ENCODE results near the gene ZNF841.
"Not testable (repeated sequence)": the region's sequence is repeated elsewhere in the genome, so short reads cannot be mapped to it uniquely, and the experiment has no call there.

ZNF841 gene

DNA sequence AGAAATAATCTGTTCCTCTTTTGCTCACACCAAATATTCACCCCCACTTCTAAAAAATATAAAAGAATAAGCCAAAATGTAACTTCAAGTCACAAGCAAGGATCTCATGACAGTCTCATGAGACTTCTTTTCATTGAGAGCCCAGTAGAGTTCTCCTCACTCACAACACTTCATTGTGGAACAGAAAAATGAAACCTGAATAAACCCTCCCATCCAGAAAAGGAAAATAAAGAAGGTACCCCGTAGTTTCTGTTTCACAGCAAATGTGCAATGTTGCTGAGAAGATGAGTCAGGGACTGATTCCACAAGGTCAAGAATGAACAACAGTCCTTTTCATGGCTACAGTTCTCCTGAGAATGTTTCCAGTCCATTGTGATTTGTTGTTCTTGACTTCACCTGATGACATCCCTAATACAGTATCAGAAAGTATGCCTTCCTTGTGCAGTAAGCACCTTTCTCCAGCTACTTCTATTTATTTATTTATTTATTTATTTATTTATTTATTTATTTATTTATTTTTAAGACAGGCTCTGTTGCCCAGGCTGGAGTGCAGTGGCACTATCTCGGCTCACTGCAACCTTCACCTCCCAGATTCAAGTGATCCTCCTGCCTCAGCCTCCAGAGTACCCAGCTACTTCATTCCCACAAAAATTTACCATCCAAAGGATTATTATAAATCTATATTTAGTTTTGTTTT, 6.4 kb upstream of the ZNF841 start:
- TF ChIP-seq, protein P1, sequence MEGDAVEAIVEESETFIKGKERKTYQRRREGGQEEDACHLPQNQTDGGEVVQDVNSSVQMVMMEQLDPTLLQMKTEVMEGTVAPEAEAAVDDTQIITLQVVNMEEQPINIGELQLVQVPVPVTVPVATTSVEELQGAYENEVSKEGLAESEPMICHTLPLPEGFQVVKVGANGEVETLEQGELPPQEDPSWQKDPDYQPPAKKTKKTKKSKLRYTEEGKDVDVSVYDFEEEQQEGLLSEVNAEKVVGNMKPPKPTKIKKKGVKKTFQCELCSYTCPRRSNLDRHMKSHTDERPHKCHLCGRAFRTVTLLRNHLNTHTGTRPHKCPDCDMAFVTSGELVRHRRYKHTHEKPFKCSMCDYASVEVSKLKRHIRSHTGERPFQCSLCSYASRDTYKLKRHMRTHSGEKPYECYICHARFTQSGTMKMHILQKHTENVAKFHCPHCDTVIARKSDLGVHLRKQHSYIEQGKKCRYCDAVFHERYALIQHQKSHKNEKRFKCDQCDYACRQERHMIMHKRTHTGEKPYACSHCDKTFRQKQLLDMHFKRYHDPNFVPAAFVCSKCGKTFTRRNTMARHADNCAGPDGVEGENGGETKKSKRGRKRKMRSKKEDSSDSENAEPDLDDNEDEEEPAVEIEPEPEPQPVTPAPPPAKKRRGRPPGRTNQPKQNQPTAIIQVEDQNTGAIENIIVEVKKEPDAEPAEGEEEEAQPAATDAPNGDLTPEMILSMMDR (IDR thresholded peaks at IDR 0.05; ENCODE audit: borderline replicate concordance, insufficient read depth, low read depth, low read length), result no peak
- H3K4me3 ChIP-seq (ENCODE audit: low read depth, low read length), result no peak overlapping the region

DNA sequence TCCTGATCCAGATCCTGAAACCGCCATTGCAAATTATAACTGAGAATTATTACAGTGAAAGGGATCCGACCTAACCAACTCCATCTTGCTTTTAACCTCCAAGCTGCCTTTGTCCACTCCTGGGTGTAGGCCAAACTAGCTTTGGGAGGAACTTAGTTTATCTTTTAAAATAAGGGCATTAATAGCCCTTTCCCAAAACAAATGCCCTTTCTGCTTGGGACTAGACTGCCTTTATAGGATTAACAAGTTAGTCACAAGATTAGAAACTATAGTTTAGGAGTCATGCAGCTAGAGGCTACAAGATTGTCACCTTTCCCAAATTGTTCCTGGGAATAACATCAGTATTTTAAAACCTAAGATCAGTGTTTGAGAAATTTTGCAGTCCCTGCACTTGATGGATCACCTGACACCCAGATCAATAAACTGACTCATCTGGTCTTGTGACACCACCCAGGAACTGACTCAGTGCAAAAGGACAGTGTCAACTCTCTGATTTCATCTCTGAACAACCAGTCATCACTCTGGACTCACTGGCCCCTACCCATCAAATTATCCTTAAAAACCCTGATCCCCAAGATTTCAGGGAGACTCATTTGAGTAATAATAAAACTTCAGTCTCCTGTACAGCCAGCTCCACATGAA, 4.1 kb upstream of the ZNF841 start:
- H3K4me3 ChIP-seq (ENCODE audit: low read depth, low read length), result no peak overlapping the region
- TF ChIP-seq, protein P1 (IDR thresholded peaks at IDR 0.05; ENCODE audit: borderline replicate concordance, insufficient read depth, low read depth, low read length), result no peak

DNA sequence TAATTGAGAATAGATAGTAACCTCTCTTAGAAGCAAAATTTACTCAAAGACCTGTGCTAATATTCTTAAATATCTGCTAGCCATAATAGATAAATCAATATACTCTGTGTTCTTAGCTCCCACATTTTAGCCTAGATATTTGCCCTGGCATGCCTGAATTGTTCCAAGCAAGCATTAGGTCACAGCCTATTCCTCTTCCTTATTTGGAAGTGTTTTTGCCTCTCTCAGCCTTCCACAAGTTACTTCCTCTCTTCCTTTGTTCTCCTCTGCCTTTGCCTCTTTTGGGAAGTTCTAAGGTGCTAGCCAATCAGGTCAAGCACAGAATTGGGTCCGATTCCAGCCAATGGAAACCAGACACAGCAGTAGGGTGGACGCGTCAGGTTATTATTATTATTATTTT, 851 bp upstream of the ZNF841 start:
- not testable (repeated sequence) for H3K4me3 ChIP-seq (ENCODE audit: low read depth, low read length)

DNA sequence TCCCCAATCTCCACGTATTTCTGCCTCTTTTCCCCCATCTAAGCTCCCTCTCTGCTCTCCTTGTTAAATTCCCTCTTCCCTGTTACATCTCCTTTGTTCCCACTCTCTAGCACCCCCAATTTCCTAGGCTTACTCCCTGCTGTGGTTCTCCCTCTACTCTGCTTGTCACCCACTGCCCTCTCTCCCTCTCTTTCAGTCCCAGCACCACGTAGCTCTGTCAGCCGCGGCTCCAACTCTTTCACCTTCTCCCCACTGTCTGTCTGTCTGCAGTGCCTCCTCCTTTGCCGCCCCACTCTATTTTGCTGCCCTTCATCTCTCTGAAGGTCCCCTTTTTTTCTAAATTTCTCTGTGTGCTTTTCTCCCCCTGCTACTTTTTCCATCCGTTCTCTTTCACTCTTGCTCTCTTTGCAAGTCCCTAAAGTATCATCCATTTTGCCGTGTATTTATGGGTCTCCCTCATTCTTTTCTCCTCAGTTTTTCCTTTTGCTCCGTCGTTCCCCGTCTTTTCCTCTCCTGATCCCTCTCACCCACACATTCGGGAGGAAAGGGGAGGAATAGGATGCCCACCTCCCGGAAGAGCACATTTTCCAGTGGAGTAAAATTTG, 937 bp downstream of the ZNF841 start:
- TF ChIP-seq, protein P1 (IDR thresholded peaks at IDR 0.05; ENCODE audit: borderline replicate concordance, insufficient read depth, low read depth, low read length), result no peak
- H3K4me3 ChIP-seq (ENCODE audit: low read depth, low read length), result no peak overlapping the region

DNA sequence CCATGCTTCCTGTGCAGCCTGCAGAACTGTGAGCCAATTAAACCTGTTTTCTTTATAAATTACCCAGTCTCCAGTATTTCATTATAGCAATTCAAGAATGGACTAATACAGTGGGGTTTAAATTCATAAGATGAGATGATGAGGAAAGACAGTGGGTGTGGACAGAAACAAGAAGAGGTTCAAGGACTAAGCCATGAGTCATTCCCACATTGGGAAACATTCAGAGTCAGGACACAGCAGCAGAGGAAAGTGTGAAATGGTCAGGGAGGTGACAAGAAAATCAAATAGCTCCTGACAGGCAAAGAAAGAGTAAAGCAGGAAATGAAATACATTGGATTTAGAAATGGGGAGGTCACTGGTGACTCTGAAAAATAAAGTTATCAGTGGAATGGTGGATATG, 9.1 kb downstream of the ZNF841 start:
- TF ChIP-seq, protein P1 (IDR thresholded peaks at IDR 0.05; ENCODE audit: borderline replicate concordance, insufficient read depth, low read depth, low read length), result no peak
- H3K4me3 ChIP-seq (ENCODE audit: low read depth, low read length), result no peak overlapping the region

DNA sequence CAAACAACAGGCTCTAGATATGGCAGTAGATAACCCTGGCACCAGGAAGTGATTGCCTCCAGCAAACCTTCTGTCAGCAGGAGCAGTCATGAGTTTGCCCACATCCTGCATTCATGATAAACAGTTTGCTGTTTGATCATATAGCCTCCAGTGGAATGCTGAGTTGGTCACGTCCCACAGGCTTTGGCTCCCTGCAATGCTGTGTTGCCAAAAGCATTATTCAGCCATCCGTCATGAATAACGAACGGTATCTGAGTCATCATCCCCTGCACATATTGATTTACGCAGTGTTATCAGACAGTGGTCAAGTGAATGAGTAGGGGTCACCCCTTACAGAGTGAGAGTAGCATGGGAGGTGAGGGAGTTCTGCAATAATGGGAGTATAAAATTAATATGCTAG, 25.1 kb downstream of the ZNF841 start:
- H3K4me3 ChIP-seq (ENCODE audit: low read depth, low read length), result no peak overlapping the region
- TF ChIP-seq, protein P1 (IDR thresholded peaks at IDR 0.05; ENCODE audit: borderline replicate concordance, insufficient read depth, low read depth, low read length), result no peak

DNA sequence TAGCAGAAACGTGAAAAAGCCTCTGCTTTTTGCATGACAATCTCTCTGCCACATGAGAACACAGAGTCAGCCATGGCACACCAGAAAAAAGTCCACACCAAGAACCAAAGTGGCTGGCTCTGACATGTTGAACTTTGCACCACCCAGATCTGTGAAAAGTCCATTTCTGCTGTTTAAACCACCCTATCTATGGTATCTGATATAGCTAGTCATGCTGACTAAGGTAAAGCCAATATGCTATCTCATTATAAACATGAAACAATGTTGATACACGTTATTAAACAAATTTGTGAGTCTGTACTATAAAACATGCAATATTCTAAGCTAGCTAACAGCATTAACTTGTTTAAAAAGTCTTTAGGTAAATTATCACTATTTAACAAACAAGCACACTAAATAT, 25.9 kb downstream of the ZNF841 start:
- H3K4me3 ChIP-seq (ENCODE audit: low read depth, low read length), result no peak overlapping the region

More for the DNA sequence above, 25.9 kb downstream of the ZNF841 start:
- TF ChIP-seq, protein P1 (IDR thresholded peaks at IDR 0.05; ENCODE audit: borderline replicate concordance, insufficient read depth, low read depth, low read length), result no peak
